Ovary (tissue), 3 donors: ENCODE data around the gene RECK.

Source experiments
- CTCF ChIP-seq, 3 donors: fragments of 450-650 bp in 2 of 3; fragments of 200-600 bp in 1 of 3; IDR thresholded peaks; one replicate each; pipeline versions ENCODE4 v1.5.1 to v1.8.0; 2016 to 2022; ENCODE audit warnings: antibody characterized with exemption in 3 of 3, mild to moderate bottlenecking in 1 of 3
- EP300 ChIP-seq: sonication (generic); formaldehyde crosslinking; IDR thresholded peaks from one replicate; pipeline ENCODE4 v1.6.1; 2017; ENCODE audit warnings: antibody characterized with exemption
- donor health status: DM: no; HTN: no; CAD: no.

GRCh38 chr9:35994959-35995358, 41.8 kb upstream of the RECK start:
- no peak for TF ChIP-seq EP300
- no peak for TF ChIP-seq CTCF (IDR thresholded peaks at IDR 0.05)
